AG09319 (cell line): ENCODE measurements around the gene MLXIP.

Experiments used
- DNase-seq: peaks from one replicate; pipeline ENCODE4 v3.0.0-alpha.2; 2010; ENCODE audit warnings: low read depth; ENCODE audit errors: extremely low read depth
- TF ChIP-seq, protein P1 (sequence below): IDR thresholded peaks from 2 replicates; pipeline ENCODE4 v1.5.1; 2011; ENCODE audit warnings: low read depth, mild to moderate bottlenecking, inconsistent platforms, low read length, moderate library complexity

The MLXIP gene

DNA sequence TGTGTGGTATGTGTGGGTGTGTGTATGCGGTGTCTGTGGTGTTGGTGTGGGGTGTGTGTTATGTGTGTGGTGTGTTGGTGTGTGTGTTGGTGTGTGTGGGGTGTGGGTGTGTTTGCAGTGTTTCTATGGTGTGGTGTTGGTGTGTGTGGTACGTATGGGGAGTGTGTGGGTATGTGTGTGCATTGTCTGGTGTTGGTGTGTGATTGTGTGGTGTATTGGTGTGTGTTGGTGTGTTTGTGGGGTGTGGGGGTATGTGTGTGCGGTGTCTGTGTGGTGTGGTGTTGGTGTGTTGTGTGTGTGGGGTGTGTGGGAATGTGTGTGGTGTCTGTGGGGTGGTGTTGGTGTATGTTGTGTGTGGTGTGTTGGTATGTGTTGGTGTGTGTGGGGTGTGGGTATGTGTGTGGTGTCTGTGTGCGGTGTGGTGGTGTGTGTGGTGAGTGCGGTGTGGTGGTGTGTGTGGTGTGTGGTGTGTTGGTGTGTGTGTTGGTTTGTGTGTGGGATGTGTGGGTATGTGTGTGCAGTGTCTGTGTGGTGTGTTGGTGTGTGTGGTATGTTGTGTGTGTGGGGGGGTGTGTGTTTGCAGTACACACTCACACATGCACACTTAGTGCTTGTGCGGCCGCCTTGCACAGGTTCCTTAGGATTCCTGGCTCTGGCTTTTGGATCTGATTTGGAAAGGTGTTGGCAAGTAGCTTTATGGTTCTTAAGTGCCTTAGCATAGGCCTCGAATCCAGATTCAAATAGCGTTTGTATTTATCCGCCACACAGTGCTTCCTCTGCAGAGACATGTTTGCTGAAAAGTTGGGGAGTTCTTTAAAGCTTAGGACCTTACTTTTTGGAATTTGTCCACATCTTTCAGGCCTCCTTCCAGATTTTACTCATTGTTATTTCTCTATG lies 16.4 kb downstream of the MLXIP start:
- no peak for DNase-seq
- TF ChIP-seq, protein P1, sequence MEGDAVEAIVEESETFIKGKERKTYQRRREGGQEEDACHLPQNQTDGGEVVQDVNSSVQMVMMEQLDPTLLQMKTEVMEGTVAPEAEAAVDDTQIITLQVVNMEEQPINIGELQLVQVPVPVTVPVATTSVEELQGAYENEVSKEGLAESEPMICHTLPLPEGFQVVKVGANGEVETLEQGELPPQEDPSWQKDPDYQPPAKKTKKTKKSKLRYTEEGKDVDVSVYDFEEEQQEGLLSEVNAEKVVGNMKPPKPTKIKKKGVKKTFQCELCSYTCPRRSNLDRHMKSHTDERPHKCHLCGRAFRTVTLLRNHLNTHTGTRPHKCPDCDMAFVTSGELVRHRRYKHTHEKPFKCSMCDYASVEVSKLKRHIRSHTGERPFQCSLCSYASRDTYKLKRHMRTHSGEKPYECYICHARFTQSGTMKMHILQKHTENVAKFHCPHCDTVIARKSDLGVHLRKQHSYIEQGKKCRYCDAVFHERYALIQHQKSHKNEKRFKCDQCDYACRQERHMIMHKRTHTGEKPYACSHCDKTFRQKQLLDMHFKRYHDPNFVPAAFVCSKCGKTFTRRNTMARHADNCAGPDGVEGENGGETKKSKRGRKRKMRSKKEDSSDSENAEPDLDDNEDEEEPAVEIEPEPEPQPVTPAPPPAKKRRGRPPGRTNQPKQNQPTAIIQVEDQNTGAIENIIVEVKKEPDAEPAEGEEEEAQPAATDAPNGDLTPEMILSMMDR = no peak

DNA sequence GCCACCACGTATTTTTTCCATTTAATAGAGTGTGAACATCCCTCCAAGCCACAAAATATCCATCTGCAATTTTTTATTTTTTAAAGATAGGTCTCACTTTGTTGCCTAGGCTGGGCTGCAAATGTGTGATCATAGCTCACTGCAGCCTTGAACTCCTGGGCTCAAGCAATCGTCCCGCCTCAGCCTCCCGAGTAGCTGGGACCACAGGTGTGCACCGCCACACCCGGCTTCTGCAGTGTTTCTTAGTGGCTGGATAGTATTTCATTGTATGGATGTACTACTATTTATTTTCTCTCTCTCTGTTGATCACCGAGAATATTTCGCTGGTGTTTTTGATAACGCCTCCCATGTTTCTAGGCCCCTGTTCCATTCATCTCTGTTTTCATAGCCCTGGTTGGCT lies 17.5 kb downstream of the MLXIP start:
- no peak for DNase-seq
- TF ChIP-seq, protein P1 = no peak

DNA sequence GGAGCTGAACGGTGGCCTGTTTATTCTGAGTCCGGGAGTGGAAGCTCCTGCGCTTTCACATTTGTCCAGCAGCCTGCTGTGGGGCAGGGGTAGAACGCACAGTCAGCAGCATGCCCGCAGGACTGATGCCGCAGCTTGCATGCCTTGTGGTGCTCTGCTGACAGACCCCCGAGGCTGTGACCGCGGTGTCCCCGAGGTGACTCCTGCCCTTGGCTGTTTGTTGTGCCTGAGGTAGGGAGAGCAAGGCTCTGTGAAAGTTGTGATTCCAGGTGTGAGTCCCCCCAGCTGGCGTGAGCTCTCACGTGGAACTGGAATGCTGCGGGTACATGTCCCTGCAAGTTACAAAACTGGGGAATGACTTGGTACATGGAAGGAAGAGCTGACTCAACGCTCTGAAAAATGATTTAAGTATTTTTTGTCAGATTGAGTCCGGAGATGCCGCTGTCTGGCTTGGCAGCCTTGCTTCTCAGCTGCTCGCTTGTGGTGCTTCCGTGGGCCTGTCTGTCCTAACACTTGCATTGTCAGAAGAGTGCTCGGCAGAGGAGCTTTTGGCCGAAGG lies 18.1 kb downstream of the MLXIP start:
- TF ChIP-seq, protein P1 = no peak

DNA sequence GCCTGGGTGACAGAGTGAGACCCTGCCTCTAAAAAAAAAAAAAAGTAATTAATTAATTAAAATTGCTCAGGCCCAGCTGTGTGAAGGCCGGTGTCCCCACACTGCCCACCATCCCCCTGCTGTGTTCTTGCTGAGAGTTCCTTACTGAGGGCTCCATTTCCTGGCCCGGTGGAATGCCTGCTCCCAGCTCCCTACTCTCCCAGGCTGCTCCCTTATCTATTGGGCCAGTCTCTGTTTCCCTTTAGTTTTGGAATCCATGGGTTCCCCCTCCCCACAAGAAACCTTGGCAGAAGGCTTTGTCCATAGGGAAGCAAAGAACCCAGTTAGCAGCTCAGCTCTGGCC lies 19.0 kb downstream of the MLXIP start:
- no peak for DNase-seq
- TF ChIP-seq, protein P1 = no peak

More for the DNA sequence above, 18.1 kb downstream of the MLXIP start:
- DNase-seq = no peak

DNA sequence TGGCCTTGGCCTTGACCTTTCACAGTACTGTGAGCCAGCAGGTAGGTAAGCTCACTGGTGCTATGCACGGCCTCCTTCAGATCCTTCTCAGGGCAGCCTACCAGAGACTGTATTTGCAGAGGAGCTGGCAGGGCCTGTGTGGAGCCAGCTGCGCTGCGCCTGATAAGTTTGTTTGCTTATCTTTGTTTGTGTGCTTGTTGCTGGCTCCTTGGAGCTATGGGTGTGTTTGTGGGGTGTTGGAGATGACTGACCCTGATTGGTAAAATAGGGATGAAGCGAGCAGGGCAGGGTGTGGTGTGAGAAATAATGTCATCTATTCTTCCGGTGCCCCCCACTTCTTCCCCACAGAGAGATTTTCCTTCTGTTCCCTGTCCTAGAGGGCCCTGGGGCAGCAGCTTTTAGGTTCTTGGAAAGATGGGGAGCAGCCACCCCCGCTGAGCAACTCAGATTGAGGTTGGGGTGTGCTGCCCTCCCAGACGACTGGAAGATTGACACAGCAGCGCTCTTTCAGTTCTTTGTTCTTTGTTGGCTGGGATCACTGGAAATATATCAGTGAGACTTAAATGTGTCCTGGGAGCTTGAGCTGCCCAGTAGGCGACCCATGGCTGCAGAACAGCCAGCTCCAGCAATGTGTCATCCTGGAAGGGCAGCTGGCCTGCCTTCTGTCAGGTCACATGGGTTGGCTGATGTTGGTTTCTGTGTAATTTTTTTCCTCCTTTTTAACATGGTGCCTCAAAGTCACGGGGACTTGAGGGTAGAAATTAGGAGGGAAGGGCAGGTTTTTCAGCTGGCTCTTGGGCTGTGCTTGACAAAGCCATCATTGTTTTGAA lies 19.6 kb downstream of the MLXIP start:
- no peak for DNase-seq
- TF ChIP-seq, protein P1 = no peak

DNA sequence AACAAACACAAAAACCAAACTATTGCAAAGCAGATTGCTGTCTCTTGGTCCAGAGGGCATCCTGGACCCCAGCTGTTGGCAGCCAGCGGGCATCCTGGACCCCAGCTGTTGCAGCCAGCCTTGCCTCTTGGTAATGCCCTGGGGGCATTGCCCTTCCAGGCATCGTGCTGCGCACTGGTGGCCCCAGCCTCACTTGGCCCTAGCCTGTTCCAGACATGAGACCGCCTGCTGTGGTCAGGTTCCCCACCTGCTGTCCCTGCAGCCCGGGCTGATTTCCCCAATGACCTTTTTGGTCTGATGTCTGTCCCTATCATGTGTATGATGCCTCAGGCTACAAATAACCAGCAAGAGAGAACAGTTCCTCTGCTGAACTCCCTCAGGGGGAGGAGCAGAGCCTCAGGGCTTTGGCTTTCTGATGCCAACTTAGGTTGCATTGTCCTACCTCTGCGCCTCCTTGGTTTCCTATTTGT lies 20.8 kb downstream of the MLXIP start:
- TF ChIP-seq, protein P1 = no peak

More for the DNA sequence above, 20.8 kb downstream of the MLXIP start:
- no peak for DNase-seq
